ENCODE measurements around the gene TMEM218. TPM values are rescaled to one million over a fixed set of nuclear protein-coding genes. Genes with fewer than 3 reads are reported as not detected.
"Not testable (repeated sequence)": the region's sequence is repeated elsewhere in the genome, so short reads cannot be mapped to it uniquely, and the experiment has no call there.

The TMEM218 gene
- total and polyA plus RNA-seq, 4 donors = 36.7 to 48.2 (median 44.2) TPM

GRCh38 chr11:125064070-125064469, 47.4 kb downstream of the TMEM218 start:
- peaks cover 18% of the 10 kb centered on the region for H3K4me1 ChIP-seq (ENCODE audit: control insufficient read depth, insufficient read depth, low read length)
- no peaks in the 10 kb centered on the region for H3K9me3 ChIP-seq (ENCODE audit: control insufficient read depth, insufficient read depth, low read length)
- WGBS (ENCODE audit: insufficient coverage) = no CpG with 5 or more reads among the region's 7 CpGs
- no peaks in the 10 kb centered on the region for H3K36me3 ChIP-seq (ENCODE audit: control insufficient read depth, insufficient read depth, low read length)
- DNase-seq (ENCODE audit: low read depth in 4 of 6, low spot score in 6 of 6) = no peak
- peaks cover 26% of the 10 kb centered on the region for H3K27me3 ChIP-seq (ENCODE audit: control insufficient read depth, insufficient read depth, low read length)
- no peak overlapping the region for H3K4me3 ChIP-seq (ENCODE audit: low read depth, low read length)
- H3K27ac ChIP-seq (ENCODE audit: low read depth, low read length) = no peak overlapping the region

- no peak overlapping the region for H3K27ac ChIP-seq (ENCODE audit: low read depth, low read length)
- no peaks in the 10 kb centered on the region for H3K9me3 ChIP-seq (ENCODE audit: control insufficient read depth, insufficient read depth, low read length)
- H3K27me3 ChIP-seq (ENCODE audit: control insufficient read depth, insufficient read depth, low read length) = peaks cover 26% of the 10 kb centered on the region
- DNase-seq (ENCODE audit: low read depth in 4 of 6, low spot score in 6 of 6) = peak in 2 of 6 donors; percentile 28 to 30
- no peaks in the 10 kb centered on the region for H3K36me3 ChIP-seq (ENCODE audit: control insufficient read depth, insufficient read depth, low read length)
- 2% methylated on average over 34 of the region's 38 CpGs for WGBS (ENCODE audit: insufficient coverage)
- peaks cover 18% of the 10 kb centered on the region for H3K4me1 ChIP-seq (ENCODE audit: control insufficient read depth, insufficient read depth, low read length)
- H3K4me3 ChIP-seq (ENCODE audit: low read depth, low read length) = peak overlapping the region; percentile 61
Measured at GRCh38 chr11:125063429-125064043, 47.9 kb downstream of the TMEM218 start.

- under 1% methylated on average over 46 of the region's 46 CpGs for WGBS (ENCODE audit: insufficient coverage)
- Histone ChIP-seq H3K4me3 (ENCODE audit: low read depth, low read length) (peak within 1 kb of the TSS; percentile 61), H3K36me3 (ENCODE audit: control insufficient read depth, insufficient read depth, low read length) (no peaks in the 10 kb centered on the region), H3K27me3 (ENCODE audit: control insufficient read depth, insufficient read depth, low read length) (peaks cover 26% of the 10 kb centered on the region), H3K27ac (ENCODE audit: low read depth, low read length) (no peak within 1 kb of the TSS), H3K9me3 (ENCODE audit: control insufficient read depth, insufficient read depth, low read length) (no peaks in the 10 kb centered on the region), H3K4me1 (ENCODE audit: control insufficient read depth, insufficient read depth, low read length) (peaks cover 18% of the 10 kb centered on the region)
- peak in 4 of 6 donors; percentile 15 to 69 (median 38) for DNase-seq (ENCODE audit: low read depth in 4 of 6, low spot score in 6 of 6)
Measured at GRCh38 chr11:125062931-125063428, 48.4 kb downstream of the TMEM218 start, which contains the start of gene SLC37A2. Gene SLC37A2 (plus strand): TSS chr11:125063305. CDS start chr11:125063368, 63 bp downstream.

GRCh38 chr11:125062218-125062930, 49.1 kb downstream of the TMEM218 start:
- peak in 1 of 6 donors; percentile 8 for DNase-seq (ENCODE audit: low read depth in 4 of 6, low spot score in 6 of 6)
- Histone ChIP-seq H3K9me3 (ENCODE audit: control insufficient read depth, insufficient read depth, low read length) (no peaks in the 10 kb centered on the region), H3K27ac (ENCODE audit: low read depth, low read length) (no peak overlapping the region), H3K4me3 (ENCODE audit: low read depth, low read length) (peak overlapping the region; percentile 61), H3K4me1 (ENCODE audit: control insufficient read depth, insufficient read depth, low read length) (peaks cover 18% of the 10 kb centered on the region), H3K36me3 (ENCODE audit: control insufficient read depth, insufficient read depth, low read length) (no peaks in the 10 kb centered on the region), H3K27me3 (ENCODE audit: control insufficient read depth, insufficient read depth, low read length) (peaks cover 26% of the 10 kb centered on the region)
- WGBS (ENCODE audit: insufficient coverage) = 40% methylated on average over 7 of the region's 19 CpGs

- Histone ChIP-seq H3K4me3 (ENCODE audit: low read depth, low read length) (no peak overlapping the region), H3K9me3 (ENCODE audit: control insufficient read depth, insufficient read depth, low read length) (no peaks in the 10 kb centered on the region), H3K4me1 (ENCODE audit: control insufficient read depth, insufficient read depth, low read length) (peaks cover 18% of the 10 kb centered on the region), H3K27me3 (ENCODE audit: control insufficient read depth, insufficient read depth, low read length) (peaks cover 26% of the 10 kb centered on the region), H3K36me3 (ENCODE audit: control insufficient read depth, insufficient read depth, low read length) (no peaks in the 10 kb centered on the region), H3K27ac (ENCODE audit: low read depth, low read length) (no peak overlapping the region)
- 53% methylated on average over 4 of the region's 4 CpGs for WGBS (ENCODE audit: insufficient coverage)
- DNase-seq (ENCODE audit: low read depth in 4 of 6, low spot score in 6 of 6) = peak in 1 of 6 donors; percentile 27
Measured at GRCh38 chr11:125061281-125061680, 50.1 kb downstream of the TMEM218 start.

- Histone ChIP-seq H3K4me1 (ENCODE audit: control insufficient read depth, insufficient read depth, low read length) (peaks cover 3% of the 10 kb centered on the region), H3K4me3 (ENCODE audit: low read depth, low read length) (no peak overlapping the region), H3K9me3 (ENCODE audit: control insufficient read depth, insufficient read depth, low read length) (no peaks in the 10 kb centered on the region), H3K27me3 (ENCODE audit: control insufficient read depth, insufficient read depth, low read length) (peaks cover 4% of the 10 kb centered on the region), H3K36me3 (ENCODE audit: control insufficient read depth, insufficient read depth, low read length) (no peaks in the 10 kb centered on the region), H3K27ac (ENCODE audit: low read depth, low read length) (no peak overlapping the region)
- DNase-seq (ENCODE audit: low read depth in 4 of 6, low spot score in 6 of 6) = no peak
- 93% methylated on average over 3 of the region's 5 CpGs for WGBS (ENCODE audit: insufficient coverage)
Measured at GRCh38 chr11:125057693-125058016, 53.8 kb downstream of the TMEM218 start.

- 100% methylated on average over 1 of the region's 5 CpGs for WGBS (ENCODE audit: insufficient coverage)
- Histone ChIP-seq H3K36me3 (ENCODE audit: control insufficient read depth, insufficient read depth, low read length) (no peaks in the 10 kb centered on the region), H3K27ac (ENCODE audit: low read depth, low read length) (no peak overlapping the region), H3K4me3 (ENCODE audit: low read depth, low read length) (no peak overlapping the region), H3K4me1 (ENCODE audit: control insufficient read depth, insufficient read depth, low read length) (no peaks in the 10 kb centered on the region), H3K27me3 (ENCODE audit: control insufficient read depth, insufficient read depth, low read length) (no peaks in the 10 kb centered on the region), H3K9me3 (ENCODE audit: control insufficient read depth, insufficient read depth, low read length) (no peaks in the 10 kb centered on the region)
- DNase-seq (ENCODE audit: low read depth in 4 of 6, low spot score in 6 of 6) = no peak
Measured at GRCh38 chr11:125056931-125057692, 54.3 kb downstream of the TMEM218 start.

GRCh38 chr11:125056111-125056510, 55.3 kb downstream of the TMEM218 start:
- WGBS (ENCODE audit: insufficient coverage) = 100% methylated on average over 1 of the region's 2 CpGs
- not testable (repeated sequence) for H3K9me3 ChIP-seq (ENCODE audit: control insufficient read depth, insufficient read depth, low read length); H3K4me3 ChIP-seq (ENCODE audit: low read depth, low read length); H3K36me3 ChIP-seq (ENCODE audit: control insufficient read depth, insufficient read depth, low read length); H3K27me3 ChIP-seq (ENCODE audit: control insufficient read depth, insufficient read depth, low read length); H3K27ac ChIP-seq (ENCODE audit: low read depth, low read length); H3K4me1 ChIP-seq (ENCODE audit: control insufficient read depth, insufficient read depth, low read length); DNase-seq (ENCODE audit: low read depth in 4 of 6, low spot score in 6 of 6)

- Histone ChIP-seq H3K27me3 (ENCODE audit: control insufficient read depth, insufficient read depth, low read length) (no peaks in the 10 kb centered on the region), H3K4me1 (ENCODE audit: control insufficient read depth, insufficient read depth, low read length) (no peaks in the 10 kb centered on the region), H3K9me3 (ENCODE audit: control insufficient read depth, insufficient read depth, low read length) (no peaks in the 10 kb centered on the region), H3K27ac (ENCODE audit: low read depth, low read length) (no peak overlapping the region), H3K36me3 (ENCODE audit: control insufficient read depth, insufficient read depth, low read length) (no peaks in the 10 kb centered on the region), H3K4me3 (ENCODE audit: low read depth, low read length) (no peak overlapping the region)
- WGBS (ENCODE audit: insufficient coverage) = no CpG with 5 or more reads among the region's 2 CpGs
- peak in 1 of 6 donors; percentile 22 for DNase-seq (ENCODE audit: low read depth in 4 of 6, low spot score in 6 of 6)
Measured at GRCh38 chr11:125055107-125055715, 56.2 kb downstream of the TMEM218 start.
